ENCODE data around the gene NT5DC3. TPM values are rescaled to one million over a fixed set of nuclear protein-coding genes. Genes with fewer than 3 reads are reported as not detected.
A peak's percentile ranks its signal among the peaks of the same experiment; 100 is the strongest.

Gene NT5DC3
- total RNA-seq, 1 donor from 2014 or later: 2.8 TPM

DNA sequence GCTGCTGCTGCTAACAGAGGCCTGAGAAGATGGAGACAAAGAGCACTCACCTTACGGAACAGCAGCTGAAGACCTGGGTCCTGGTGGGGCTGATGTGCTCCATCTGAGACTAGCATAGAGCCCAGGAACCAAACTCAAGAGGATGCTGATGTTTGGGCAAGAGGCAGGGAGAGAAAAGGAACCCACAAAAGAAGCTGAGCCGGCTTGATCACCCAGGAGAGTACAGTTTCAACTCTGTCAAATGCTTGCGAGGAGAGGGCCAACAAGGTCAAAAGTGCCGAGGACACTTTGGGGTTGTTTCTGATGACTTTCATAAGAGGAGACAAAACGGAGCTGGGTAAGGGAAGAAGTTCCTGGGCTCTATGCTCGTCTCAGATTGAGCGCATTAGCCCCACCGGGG is 17.3 kb upstream of the NT5DC3 start:
- DNase-seq (no peak), ATAC-seq (ENCODE audit: poor library complexity) (no peak)

DNA sequence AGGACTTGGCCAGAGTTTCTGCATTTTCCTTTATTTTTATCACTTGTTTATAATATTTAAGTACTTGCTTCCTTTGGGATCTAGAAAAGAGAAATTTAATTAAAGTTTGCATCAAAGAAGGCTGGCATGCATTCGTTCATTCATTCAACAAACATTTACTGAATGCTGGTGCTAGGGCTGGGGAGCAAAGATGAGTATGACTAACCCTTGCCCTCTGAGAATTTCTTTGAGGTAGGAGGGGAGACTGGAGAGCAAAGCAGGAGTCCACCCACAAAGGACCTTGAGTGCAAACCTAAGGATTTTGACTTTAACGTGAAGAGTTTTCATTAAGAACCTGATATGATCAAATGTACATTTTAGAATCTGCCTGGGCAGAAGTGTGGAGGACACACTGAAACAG is 16.1 kb upstream of the NT5DC3 start:
- ATAC-seq (ENCODE audit: poor library complexity) (no peak), DNase-seq (no peak)
- intact Hi-C loops (cut with DNase I): no loop called here

More for the DNA sequence above, 17.3 kb upstream of the NT5DC3 start:
- intact Hi-C loops (cut with DNase I): no loop called here

DNA sequence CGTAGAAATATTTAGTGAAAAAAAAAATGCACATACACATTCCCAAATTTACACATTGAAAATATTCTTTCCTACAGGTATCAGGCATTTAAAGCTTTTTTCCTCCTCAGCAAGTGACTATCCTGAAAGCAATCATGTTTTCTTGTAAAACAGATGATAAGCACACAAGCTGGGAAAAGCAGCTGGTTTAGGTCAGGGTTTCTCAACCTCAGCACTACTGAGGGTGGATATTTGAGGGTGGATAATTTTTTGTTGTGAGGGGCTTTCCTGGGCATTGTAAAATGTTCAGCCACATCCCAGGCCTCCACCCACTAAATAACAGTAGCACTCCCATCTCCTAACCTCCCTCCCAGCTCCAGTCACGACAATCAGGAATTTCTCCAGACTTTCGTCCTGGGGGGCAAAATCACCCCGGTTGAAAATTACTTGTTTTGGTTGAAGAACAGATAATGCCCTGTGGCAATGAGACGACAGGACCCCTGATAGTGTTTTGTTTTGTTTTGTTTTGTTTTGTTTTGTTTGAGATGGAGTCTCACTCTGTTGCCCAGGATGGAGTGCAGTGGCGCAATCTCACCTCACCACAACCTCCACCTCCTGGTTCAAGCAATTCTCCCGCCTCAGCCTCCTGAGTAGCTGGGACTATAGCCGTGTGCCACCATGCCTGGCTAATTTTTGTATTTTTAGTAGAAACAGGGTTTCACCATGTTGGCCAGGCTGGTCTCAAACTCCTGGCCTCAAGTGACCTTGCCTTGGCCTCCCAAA is 15.0 kb upstream of the NT5DC3 start:
- intact Hi-C loops (cut with DNase I): no loop called here
- no peak for DNase-seq
- ATAC-seq (ENCODE audit: poor library complexity): no peak

DNA sequence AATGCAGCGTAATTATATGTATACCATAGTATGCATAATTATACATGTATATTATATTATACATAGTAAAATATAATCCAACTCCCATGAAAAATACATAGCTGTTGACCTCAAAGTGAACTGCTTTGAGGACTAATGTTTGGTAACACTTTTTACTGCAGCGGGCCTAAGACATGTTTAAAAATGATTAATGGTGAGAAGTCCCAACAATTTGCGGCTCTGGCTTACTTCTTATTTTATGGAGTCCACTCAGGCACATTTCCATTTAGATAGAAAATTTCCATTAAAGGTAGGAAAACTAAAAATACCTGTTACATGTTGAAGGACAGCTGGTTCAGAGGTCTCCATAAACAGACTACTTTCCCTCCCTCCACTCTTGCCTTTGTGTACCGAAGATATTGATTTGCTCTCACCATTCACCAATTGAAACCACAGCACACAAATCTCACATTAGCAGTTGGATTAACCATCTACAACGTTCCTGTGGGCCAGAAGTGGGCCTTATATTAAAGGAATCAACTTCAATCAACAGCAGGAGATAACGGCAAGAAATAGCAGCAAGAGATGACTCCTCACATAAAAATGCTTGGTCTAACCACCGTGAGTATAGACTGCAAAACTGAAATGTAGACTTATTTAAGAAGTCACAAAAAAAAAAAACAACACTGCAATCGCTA is 14.1 kb upstream of the NT5DC3 start:
- DNase-seq: no peak
- intact Hi-C loops (cut with DNase I): no loop called here
- no peak for ATAC-seq (ENCODE audit: poor library complexity)

DNA sequence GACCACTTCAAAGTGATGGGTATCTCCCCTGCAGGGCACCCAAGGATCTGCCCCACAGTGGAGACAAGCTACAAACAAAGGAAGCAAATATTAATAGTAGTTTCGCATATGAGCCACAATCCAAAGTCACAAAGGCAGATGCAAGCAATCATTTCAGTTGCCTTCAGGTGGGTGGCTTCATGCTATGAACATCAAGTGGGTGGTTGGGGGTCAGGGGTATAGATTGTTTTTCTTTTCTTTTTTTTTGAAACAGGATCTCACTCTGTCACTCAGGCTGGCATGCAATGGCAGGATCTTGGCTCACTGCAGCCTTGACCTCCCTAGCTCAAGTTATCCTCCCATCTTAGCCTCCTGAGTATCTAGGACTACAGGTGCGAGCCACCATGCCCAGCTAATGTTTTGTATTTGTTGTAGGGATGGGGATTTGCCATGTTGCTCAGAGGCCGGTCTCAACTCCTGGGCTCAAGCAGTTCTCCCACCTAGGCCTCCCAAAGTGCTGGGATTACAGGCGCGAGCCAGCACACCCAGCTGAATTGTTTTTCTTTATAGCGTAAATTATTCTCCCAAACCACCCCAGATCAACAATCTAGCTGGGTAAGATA is 13.4 kb upstream of the NT5DC3 start:
- DNase-seq: no peak
- no peak for ATAC-seq (ENCODE audit: poor library complexity)
- intact Hi-C loops (cut with DNase I): no loop called here

DNA sequence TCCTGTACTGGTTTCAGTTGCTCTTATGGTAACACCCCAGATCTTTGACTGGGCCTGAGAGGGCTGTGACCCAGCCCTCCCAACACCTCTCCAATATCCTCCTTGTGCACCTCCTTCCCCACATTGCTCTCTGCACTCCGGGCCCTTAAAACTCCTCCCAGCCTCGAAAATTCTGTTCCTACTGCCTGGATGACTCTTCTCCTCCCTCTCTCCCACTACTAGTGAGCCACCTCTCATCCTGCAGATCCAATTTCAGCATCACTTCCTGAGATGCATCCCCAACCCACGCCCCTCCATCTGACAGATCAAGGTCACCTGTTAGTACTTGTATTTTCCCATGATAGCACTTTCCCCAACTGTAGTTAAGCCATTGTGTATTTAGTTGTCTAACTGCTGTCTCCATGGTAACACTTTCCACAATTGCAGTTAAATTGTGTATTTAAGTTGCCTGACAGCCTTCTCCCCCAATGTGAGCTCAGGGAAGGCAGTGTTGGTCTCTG is 11.5 kb upstream of the NT5DC3 start:
- intact Hi-C loops (cut with DNase I): no loop called here
- DNase-seq (no peak), ATAC-seq (ENCODE audit: poor library complexity) (no peak)

DNA sequence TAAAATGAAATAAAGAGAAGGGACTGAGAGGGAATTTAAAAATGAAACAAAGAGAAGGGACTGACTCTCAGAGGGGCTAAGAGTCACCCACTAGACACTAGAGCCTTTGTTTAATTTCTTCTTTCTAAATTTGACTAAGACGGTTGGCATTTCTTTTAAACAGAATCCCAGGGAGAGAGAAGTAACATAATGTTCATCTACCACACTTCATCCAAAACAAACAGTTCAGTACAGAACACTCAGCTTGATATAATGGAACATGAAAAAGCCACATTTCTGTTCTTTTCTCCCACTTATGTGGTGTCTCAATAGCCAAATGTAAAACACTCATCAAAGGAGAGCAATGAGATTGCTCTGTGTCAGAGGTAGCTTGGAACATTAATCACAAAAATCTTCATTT is 10.1 kb upstream of the NT5DC3 start:
- DNase-seq: no peak
- peak; percentile 57 for ATAC-seq (ENCODE audit: poor library complexity)
- intact Hi-C loops (cut with DNase I): no loop called here

DNA sequence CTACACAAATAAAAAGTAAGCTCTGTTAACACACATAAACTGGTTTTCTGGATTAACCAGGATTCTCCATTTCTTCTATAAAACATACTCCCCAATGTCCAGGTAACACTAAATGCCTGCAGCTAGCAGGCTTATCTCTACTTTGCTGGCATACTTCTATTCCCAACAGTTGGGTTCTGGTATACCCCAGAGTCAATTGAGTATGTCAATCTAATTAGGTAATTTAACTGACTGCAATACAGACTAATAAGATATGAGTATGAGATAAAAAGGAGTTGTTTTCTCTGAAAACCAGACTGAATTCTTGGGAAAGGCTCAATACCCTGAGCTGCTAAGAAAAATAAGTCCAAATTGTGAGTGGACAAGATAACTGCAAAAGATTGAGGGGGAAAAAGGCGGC is 9.4 kb upstream of the NT5DC3 start:
- intact Hi-C loops (cut with DNase I): no loop called here
- ATAC-seq (ENCODE audit: poor library complexity) (no peak), DNase-seq (no peak)

DNA sequence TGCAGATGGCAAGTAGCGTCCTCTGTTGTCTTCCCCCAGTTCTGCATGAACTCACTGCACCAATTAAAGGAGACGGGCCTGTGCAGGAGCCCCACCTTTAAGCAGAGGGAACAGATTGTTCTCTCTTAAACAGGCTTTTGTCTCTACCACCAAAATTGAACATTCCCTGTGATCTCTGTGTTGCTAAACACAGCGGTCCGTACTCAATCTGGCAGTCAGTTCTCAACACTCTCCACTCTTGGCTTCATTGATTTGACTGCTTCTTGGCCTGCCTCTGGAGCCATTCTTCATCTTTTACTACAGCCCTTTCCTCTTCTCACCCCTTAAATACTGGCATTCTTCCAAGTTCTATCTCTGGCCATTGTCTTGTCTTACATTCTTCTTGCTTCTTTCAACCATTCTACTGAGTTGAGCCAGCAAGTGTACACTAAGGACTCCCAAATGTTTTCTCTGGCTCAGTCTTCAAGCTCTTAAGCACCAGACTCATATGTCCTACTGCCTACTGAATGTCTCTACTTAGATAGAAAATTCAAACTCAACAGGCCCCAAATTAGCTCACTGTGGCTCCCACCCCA is 8.0 kb upstream of the NT5DC3 start:
- intact Hi-C loops (cut with DNase I): no loop called here
- ATAC-seq (ENCODE audit: poor library complexity): peak; percentile 45
- no peak for DNase-seq

DNA sequence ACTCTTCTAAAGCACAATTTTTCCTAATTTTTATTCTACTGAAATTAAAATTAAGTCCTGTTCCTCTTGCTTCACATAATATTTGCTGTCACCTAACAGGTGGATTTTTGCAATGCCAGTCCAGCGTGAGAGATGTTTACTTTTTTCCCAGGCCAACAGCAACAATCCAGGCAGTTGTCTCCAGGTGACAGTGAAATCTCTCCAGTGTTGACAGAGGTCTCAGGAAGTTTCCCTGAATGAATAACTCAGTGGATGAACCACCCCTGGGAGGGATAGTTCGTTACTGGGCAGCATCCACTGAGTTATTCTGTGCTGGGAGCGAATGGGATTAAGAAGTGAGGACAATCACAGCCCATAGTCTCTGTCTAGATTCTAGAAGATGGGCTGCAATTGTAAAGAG is 7.1 kb upstream of the NT5DC3 start:
- DNase-seq (no peak), ATAC-seq (ENCODE audit: poor library complexity) (no peak)
- intact Hi-C loops (cut with DNase I): no loop called here

DNA sequence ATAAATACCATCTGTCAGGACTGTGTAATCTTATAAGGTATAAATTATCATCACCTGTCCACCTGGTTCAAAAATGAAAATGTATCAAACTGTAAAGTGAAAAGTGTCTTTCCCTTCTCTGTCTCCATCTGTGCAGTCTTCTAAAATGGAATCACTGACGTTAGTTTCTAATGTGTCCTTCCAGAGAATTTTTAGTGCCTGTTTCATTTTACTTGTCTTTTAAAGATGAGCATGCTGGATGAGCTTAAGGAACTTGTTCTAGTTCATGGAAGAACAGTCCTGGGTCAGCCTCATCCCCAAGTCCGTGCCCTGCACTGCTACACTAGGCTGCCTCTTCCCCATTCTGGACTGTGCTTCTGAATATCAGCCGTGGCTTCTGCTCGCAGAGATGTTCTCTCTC is 5.4 kb upstream of the NT5DC3 start:
- intact Hi-C loops (cut with DNase I): no loop called here
- DNase-seq (no peak), ATAC-seq (ENCODE audit: poor library complexity) (no peak)

DNA sequence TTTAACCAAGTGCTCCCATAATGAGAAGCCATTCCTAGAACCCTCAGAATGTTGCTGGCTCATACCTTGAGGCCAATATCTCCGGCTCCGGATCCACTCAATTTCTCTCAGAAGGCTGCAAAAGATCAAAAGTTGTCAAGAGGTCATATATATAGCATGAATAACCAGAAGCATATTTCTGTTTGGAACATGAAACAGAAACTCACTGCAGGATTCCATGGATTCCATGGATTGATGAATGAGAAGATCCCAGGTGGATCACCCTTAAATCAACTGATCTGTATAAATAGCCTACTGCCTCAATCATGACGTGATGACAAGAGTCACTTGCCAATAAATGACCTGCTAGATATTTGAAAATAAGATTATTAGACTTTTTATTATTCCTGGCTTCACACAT is 3.3 kb upstream of the NT5DC3 start:
- ATAC-seq (ENCODE audit: poor library complexity) (no peak), DNase-seq (no peak)
- intact Hi-C loops (cut with DNase I): no loop called here

DNA sequence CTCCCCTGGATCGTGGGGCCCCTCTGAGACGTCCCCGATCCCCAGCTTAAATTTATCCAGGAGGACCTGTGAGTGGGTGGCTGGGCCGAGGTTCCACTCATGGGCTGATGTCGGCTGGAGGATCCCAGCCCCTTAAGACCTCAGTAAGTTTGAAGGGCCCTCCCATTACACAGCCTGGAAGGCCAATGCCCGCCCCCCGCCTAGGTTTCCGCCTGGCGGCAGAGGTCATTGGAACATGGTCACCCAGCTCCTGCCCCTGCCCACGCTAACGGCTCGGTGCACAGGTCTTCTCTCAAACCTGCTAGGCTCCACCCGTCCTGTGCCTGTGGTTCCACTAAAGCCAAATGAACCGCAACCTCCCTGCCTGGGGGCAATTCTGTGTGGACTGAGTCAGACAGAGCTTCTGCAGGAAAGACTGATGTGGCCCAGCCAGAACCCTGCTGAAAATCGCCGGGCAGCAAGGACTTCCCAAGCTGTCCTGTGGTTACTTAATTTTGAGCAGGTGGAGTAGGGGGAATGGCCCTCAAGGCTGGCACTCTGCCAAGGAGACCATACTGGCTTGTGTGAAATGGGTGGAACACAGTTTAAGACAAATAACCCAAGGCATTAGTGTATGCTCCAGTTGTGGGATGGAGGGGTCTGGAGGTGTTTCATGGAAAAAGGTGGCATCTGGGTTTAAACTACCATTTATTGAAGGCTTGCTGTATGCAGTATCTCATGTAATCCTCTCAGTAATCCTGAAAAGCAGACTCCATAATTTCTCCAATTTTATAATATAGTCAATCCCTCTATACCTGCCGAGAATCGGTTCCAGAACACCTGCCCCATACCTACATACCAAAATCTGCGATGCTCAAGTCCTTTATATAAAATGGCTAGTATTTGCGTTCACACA is 903 bp upstream of the NT5DC3 start:
- peak; percentile 71 for DNase-seq
- intact Hi-C loops (cut with DNase I): no loop called here
- ATAC-seq (ENCODE audit: poor library complexity): peak; percentile 75

DNA sequence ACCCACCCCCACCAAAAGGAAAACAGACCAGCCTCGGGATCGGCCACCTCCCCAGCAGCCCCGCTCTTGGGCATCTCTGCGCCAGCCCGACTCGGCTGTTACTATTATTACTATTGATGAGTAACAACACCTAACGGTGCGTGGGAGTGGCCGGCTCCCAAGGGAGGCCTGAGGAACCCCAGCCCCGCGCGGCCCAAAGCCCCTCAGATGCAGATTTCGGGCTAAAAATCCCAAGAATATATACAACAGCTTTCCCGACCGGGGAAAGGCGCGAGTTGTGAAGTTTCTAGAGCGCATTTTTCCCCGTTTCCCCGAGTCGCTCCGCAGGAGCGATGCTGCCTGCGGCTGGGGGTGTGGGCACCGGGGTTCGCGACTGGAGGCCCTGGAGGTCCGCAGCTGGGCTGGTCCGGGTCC is 565 bp downstream of the NT5DC3 start:
- intact Hi-C loops (cut with DNase I): no loop called here
- ATAC-seq (ENCODE audit: poor library complexity) (no peak), DNase-seq (peak; percentile 47)

DNA sequence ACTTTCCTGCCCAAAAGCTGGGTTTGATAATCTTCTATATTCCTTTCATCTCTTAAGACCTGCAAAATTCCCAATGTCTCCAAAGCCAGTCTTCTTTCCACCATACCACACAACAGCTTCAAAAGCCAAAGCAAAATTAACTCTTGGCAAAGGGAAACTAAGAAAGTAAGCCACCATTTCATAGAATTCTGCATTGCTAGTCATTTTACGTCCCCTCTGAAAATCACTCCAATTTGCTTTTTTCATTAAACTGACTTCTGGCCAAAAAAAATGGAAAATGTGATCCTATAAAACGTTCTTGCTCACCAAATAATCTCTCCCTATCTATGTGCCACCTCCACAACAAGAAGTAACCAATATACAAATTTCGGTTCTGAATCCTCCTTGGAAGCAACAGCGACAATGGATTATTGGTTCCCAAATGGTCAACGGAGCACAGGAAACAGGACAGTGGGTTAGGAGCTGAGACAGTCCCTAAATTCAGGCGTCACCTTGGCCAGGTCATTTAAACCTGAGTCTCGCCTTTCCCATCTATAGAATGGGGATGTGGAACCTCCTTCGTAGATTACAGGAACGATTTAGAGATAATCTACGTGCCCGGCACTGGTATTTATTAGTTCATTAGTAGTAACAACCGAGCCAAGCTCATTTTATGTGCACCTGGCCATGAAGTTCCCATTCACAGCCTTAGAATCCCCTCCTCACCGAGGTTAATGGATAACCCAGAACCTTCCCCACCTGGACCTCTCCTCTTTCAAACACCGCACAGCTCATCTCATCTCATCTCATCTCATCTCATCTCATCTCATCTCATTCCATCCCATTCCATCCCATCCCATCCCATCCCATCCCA is 1.2 kb downstream of the NT5DC3 start:
- ATAC-seq (ENCODE audit: poor library complexity) (no peak), DNase-seq (no peak)
- intact Hi-C loops (cut with DNase I): no loop called here

DNA sequence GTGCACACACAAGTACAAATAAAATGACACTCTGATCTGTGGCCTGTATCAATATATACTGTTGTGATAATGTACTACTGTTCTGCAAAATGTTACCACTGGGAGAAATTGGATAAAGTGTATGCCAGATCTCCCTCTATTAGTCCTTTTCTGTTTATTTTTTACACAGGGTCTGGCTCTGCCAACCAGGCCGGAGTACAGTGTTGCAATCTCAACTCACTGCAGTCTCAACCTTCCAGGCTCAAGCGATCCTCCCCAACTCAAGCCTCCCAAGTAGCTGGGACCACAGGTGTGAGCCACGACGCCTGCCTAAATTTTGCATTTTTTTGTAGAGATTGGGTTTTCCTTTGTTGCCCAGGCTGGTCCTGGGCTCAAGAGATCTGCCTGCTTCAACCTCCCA is 1.9 kb downstream of the NT5DC3 start:
- no peak for ATAC-seq (ENCODE audit: poor library complexity)
- no peak for DNase-seq
- intact Hi-C loops (cut with DNase I): no loop called here

DNA sequence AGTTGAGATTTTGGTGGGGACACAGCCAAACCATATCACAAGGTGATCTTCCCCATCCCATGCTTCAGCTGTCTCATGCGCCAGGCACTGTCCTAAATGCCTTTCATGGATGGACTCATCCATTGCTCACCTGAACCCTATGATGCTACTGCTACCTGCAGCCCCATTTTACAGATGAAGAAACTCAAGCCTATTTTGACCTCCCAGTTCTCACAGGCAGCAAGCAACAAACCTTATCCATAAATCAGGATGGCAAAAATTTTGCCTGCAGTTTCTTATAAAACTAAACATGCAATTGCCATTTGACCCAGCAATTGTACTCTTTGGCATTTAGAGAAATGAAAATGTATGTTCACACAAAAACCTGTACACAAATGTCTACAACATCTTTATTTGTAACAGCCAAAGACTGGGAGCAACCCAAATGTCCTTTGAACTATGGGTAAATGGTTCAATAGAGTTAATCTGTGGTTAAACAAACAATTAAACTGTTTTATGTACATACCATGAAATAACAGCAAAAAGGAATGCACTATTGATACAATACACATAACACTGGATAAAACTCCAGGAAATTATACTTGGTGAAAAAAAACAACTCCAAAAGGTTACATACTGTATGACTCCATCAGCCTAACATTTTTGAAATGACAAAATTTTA is 2.6 kb downstream of the NT5DC3 start:
- ATAC-seq (ENCODE audit: poor library complexity) (no peak), DNase-seq (no peak)
- intact Hi-C loops (cut with DNase I): no loop called here

Data from Right ventricle myocardium superior (tissue), 1 donor.